Inflammatory macrophage (primary cell): ENCODE results near the gene RASSF8.

Experiments
- DNase-seq, 2 donors: peaks; one replicate each; pipeline ENCODE4 v3.0.0-alpha.2; 2020 to 2022

The RASSF8 gene

DNA sequence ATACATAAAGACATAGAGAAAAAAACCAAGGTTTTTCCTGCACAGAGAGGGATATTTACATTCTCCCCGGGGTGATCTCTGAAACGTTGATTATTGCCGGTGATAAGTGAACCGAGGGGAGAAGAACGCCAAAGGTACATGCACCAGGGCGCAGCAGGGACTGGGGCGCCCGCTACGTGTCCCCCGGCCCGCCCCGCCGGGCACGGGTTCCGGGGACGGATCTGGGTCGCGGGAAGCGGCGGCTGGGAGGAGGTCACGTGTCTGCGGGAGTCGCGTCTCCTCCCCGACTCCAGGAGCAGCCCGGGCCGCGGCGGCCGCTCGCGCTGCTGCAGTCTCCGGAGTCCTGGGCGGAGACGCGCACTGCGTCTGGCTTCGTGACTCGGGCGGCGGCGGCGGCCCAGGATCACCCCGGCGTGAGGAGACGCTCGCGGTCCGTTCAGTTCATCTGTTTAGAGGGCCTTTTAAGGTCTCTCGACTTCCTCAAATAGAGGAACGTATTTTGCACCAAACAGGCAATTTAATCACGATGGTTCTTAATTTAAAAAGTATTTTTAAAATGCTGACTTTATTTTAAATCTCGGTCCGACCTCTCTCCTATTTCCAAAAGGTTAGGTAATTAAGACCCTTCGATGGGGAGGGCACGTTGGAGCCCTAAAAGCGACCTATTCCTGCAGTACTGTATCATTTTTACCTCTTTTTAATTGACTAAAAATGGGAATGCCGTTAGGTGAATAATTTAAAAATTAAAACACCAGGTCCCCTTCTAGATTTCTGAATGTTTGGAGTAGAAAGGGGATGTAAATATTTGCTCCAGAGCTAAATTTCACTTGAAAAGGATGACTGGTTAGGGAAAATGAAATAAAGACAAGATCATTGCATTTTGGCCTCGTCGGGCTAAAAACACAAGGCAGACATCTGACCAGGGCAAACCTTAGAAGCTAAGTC, 168.1 kb downstream of the RASSF8 start:
- DNase-seq, result peak; percentile 80 to 91

DNA sequence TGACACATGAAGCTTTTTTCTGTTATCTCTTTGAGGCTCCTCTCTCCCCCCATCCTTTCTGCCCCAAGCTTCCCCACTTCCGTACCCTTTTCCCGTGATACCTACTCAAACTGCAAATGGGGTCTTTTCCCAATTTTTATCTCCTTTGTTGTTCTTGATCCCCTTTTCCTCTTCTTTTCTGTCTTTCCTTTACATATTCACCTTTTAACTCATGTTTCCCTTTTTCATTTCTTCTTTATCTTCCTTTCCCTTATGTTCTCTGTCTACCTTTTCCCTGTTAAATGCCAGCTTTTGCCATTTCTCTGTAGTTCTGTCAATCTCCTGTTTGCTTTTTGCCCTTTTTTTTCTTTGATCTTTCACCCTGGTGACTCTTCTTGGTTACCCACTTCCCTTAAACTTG, 168.9 kb downstream of the RASSF8 start:
- DNase-seq, result no peak

DNA sequence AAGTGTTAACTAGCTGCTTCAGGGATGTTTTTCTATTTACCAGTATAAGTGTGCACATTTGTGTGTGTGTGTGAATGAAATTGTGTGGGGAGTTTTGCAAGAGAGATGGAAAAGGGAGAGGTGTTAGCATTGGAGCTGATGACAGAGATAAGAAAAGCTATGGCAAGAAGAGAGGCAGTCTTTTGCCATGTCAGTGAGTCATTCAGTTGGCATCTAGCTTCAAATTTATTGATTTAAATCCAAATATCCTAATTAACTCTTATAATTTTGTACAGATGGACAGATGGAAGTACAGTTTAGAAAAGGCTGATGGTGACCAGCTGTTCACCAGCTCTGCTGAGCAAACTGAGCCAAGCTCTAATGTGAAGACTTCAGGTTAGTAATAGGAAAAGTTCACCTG, 169.7 kb downstream of the RASSF8 start:
- no peak for DNase-seq
